Activated CD4-positive, alpha-beta T cell treated with anti-CD3 and anti-CD28 coated beads, Interleukin-2, amount 50 U/mL, for 48 hours (primary cell): ENCODE measurements around the gene UMODL1.

ENCODE experiments used
- DNase-seq, 2 experiments: peaks; one replicate each; pipeline ENCODE4 v3.0.0-alpha.2; 2020

UMODL1 gene

GRCh38 chr21:42141643-42142042 lies 70.5 kb downstream of the UMODL1 start:
- no peak for DNase-seq

- no peak for DNase-seq
Measured at GRCh38 chr21:42142141-42142540, 71.0 kb downstream of the UMODL1 start.

GRCh38 chr21:42142627-42143026 lies 71.5 kb downstream of the UMODL1 start:
- no peak for DNase-seq

GRCh38 chr21:42143111-42143510 lies 72.0 kb downstream of the UMODL1 start:
- no peak for DNase-seq

DNA sequence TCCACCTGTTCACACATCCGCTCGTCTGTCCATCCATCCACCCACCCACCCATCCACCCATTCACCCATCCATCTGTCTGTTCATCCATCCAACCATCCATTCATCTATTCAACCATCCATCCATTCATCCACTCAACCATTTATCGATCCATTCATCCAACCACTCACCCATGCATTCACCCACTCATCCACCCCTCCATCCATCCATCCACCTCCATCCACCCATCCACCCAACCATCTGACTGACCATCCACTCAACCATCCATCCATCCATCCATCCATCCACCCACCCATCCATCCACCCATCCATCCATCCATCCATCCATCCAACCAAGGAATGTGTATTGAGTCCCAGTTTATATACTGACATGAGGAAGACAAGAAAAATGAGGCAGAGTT lies 73.1 kb downstream of the UMODL1 start:
- no peak for DNase-seq

- DNase-seq: no peak
Measured at GRCh38 chr21:42144679-42145568, 73.8 kb downstream of the UMODL1 start.

DNA sequence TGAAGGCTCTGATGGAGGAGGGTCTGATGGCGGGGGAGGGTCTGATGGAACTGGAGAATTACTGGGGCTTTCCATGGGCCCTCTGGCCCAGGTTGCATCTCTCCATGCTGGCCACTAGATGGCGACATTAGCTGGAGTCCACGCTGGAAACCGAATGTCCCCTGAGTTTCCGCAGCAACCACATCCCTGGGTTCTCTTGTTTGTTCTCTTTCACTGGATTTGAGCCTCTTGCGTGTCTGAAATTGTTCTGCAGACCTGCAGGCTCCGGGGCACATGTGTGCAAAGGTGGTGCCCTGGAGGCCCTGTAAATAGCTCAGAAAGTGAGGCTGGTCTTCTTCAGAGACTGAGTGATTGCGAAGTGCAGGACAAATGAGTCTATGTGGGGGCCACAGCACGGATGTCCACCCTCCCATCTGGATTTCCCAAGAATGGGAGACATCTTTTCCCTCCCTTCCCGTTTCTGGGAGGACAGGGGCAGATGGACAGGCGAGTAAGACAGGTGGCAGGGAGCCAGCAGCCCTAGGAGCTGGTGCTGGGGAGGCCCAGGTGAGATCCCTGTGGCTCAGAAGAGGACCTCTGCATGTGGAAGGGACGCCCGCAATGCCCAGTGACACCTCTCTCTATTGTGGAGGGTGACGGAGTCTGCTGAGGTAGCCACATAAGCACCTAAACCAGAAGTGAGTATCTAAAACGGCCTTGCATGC lies 74.6 kb downstream of the UMODL1 start:
- DNase-seq: peak; percentile 59 to 67

DNA sequence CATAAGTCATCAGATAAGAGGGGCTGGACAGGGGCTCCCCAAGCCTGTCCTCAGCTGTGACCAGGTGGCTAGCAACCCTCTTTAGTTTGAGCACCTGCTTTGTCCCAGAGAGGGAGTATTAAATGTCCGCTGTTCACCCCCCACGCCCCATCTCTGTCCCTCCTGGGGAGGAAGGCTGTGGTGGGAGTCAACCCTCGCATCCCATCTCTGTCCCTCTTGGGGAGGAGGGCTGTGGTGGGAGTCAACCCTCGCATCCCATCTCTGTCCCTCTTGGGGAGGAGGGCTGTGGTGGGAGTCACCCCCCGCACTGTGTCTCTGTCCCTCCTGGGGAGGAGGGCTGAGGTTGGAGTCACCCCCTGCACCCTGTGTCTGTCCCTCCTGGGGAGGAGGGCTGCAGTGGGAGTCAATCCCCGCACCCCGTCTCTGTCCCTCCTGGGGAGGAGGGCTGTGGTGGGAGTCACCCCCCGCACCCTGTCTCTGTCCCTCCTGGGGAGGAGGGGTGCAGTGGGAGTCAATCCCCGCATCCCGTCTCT lies 75.2 kb downstream of the UMODL1 start:
- no peak for DNase-seq

DNA sequence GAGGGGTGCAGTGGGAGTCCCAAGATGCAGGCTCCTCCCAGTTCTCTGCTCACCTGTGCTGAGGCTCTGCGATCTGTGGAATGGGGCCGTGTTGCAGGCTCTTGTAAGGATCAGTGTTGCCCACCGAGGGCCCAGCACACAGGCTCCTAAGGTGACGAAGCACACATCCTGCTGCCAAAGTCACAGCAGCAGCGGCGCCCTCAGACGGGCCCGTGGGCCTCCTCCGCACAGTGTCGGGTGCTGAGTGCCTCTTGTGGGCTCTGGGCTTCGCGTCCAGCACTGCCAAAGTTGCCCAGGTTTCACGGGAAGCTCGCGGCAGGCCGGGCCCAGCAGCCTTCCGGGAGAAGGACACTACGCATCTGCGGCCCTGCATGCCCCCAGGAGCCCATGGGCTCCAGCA lies 75.7 kb downstream of the UMODL1 start:
- no peak for DNase-seq

GRCh38 chr21:42147386-42148020 lies 76.4 kb downstream of the UMODL1 start:
- no peak for DNase-seq

DNA sequence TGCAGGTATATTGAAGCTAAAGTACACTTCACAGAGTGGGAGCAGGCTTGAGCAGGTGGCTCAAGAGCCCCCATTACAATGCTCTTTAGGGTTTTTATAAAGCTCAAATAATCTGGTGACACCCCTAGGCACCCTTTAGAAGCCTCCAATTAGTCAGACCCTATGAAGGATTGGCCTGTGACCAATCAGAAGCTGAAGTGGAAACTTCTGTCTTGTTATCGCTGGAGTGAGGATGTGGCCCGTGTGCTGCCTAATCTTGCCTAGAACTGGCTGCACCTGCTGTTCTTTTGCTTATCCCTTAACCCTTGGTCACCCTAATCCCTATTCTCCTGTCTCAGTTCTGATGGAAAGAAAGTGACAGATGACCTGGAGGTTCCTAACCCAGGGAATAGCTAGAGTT lies 77.0 kb downstream of the UMODL1 start:
- DNase-seq: no peak

GRCh38 chr21:42148584-42148983 lies 77.5 kb downstream of the UMODL1 start:
- no peak for DNase-seq

GRCh38 chr21:42149656-42150473 lies 78.7 kb downstream of the UMODL1 start:
- DNase-seq: no peak

GRCh38 chr21:42150474-42151085 lies 79.5 kb downstream of the UMODL1 start:
- no peak for DNase-seq

GRCh38 chr21:42151148-42151947 lies 80.2 kb downstream of the UMODL1 start:
- no peak for DNase-seq

GRCh38 chr21:42151948-42152220 lies 80.8 kb downstream of the UMODL1 start:
- DNase-seq: no peak

- no peak for DNase-seq
Measured at GRCh38 chr21:42153046-42153686, 82.0 kb downstream of the UMODL1 start.

GRCh38 chr21:42153746-42154145 lies 82.6 kb downstream of the UMODL1 start:
- no peak for DNase-seq

DNA sequence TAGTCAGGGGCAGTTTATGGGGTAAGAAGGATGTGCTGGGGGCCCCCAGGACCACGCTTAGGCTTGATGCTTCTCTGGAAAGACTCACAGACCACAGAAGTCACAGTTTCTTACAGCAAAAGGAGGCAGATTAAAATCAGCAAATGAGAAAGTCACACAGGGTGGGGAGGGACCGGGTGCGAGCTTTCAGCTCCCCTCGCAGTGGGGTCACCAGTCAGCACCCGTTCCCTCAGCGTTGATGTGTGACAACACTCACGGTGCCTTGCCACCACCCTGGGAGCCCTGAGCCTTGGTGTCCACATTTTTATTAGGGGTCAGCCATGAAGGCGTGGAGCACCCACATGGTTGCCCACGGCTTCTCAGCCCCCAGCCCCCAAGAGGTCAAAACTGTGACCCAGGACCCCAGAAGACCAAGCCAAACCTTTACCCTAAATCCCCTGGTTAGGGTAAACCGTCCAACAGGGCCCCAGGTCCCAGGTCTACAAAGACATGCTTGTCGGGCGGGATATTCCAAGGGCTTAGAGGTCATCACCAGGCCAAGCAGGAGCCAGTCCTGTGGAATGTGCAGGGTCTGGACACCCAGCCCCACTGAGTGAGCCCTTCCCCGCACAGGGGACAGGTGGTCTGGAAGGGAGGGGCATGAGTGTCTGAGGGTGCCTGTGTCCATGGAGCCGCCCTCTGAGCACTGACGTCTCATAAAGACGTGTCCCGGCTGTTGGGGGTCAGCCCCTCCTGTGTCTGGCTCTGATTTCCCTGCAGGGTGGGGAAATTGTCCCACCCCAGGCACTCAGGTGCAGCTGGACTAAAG lies 83.3 kb downstream of the UMODL1 start:
- no peak for DNase-seq
